Measurements from ENCODE around the gene FBXL16.

- peak; percentile 43 for TF ChIP-seq POLR2AphosphoS5 (IDR thresholded peaks at IDR 0.05; ENCODE audit: low read depth, low read length)
- TF ChIP-seq POLR2A (IDR thresholded peaks at IDR 0.05; ENCODE audit: low read depth, low read length), result peak; percentile 36; the same call in 1 of the 2 replicates
- peak; percentile 17; the same call in 1 of the 2 replicates for TF ChIP-seq TAF1 (IDR thresholded peaks at IDR 0.05; ENCODE audit: borderline replicate concordance, low read depth, low read length)
Observed at GRCh38 chr16:648781-649589, 56.6 kb downstream of the FBXL16 start, which contains the start of gene WDR90.
